NCI-H226 (cell line): Measurements from ENCODE around the gene FLT3.
"Not testable (repeated sequence)": the region's sequence is repeated elsewhere in the genome, so short reads cannot be mapped to it uniquely, and the experiment has no call there.

Experiments
- DNase-seq: peaks from one replicate; pipeline ENCODE4 v3.0.0-alpha.2; 2015

Gene FLT3

GRCh38 chr13:27971236-27971645 is 129.1 kb downstream of the FLT3 start:
- no peak for DNase-seq

GRCh38 chr13:27970382-27971235 is 129.8 kb downstream of the FLT3 start:
- DNase-seq = no peak

- DNase-seq = no peak
Measured at GRCh38 chr13:27969866-27970229, 130.5 kb downstream of the FLT3 start.

- DNase-seq = no peak
Measured at GRCh38 chr13:27969082-27969865, 131.1 kb downstream of the FLT3 start, which contains the start of gene CDX2. CDX2 (minus strand) TSS chr13:27969315; CDS start chr13:27969006, 309 bp downstream.

- DNase-seq = no peak
Measured at GRCh38 chr13:27968316-27969081, 131.9 kb downstream of the FLT3 start.

GRCh38 chr13:27967736-27968315 is 132.6 kb downstream of the FLT3 start:
- no peak for DNase-seq

GRCh38 chr13:27967203-27967735 is 133.1 kb downstream of the FLT3 start:
- no peak for DNase-seq

- no peak for DNase-seq
Measured at GRCh38 chr13:27966641-27967202, 133.7 kb downstream of the FLT3 start.

GRCh38 chr13:27965740-27966640 is 134.4 kb downstream of the FLT3 start:
- no peak for DNase-seq

GRCh38 chr13:27965343-27965739 is 135.0 kb downstream of the FLT3 start:
- DNase-seq = no peak

GRCh38 chr13:27964741-27965323 is 135.5 kb downstream of the FLT3 start:
- DNase-seq = no peak

GRCh38 chr13:27964206-27964605 is 136.2 kb downstream of the FLT3 start:
- not testable (repeated sequence) for DNase-seq

GRCh38 chr13:27963491-27963890 is 136.9 kb downstream of the FLT3 start:
- DNase-seq = no peak

GRCh38 chr13:27962982-27963381 is 137.4 kb downstream of the FLT3 start:
- no peak for DNase-seq

GRCh38 chr13:27962128-27962841 is 138.1 kb downstream of the FLT3 start:
- DNase-seq = no peak

GRCh38 chr13:27961227-27962085 is 138.9 kb downstream of the FLT3 start:
- no peak for DNase-seq

GRCh38 chr13:27960362-27961226 is 139.8 kb downstream of the FLT3 start:
- peak; percentile 3 for DNase-seq

- no peak for DNase-seq
Measured at GRCh38 chr13:27959976-27960361, 140.4 kb downstream of the FLT3 start.
